Loucy (cell line): ENCODE data around the gene GLRA1.

Source experiments
- CTCF ChIP-seq: fragments of 200-600 bp; sonication (generic); conservative IDR thresholded peaks from 2 replicates; pipeline ENCODE4 v1.5.1; 2014; ENCODE audit warnings: mild to moderate bottlenecking, antibody characterized with exemption, low read length
- EZH2phosphoT487 ChIP-seq: fragments of 200-600 bp; IDR thresholded peaks from 2 replicates; pipeline ENCODE4 v1.6.1; 2018; ENCODE audit warnings: antibody characterized with exemption, mild to moderate bottlenecking, moderate library complexity, borderline replicate concordance

- TF ChIP-seq CTCF (no peak), EZH2phosphoT487 (no peak)
These were observed 41.4 kb upstream of the GLRA1 start for GRCh38 chr5:151966046-151966445.
